Lung (tissue), 12 donors: Measurements from ENCODE around the gene NACAD. TPM values are rescaled to one million over a fixed set of nuclear protein-coding genes. Genes with fewer than 3 reads are reported as not detected.

Experiments used
- ATAC-seq: fragments of 200-7000 bp; cut with Tn5 transposase; one replicate; pipeline ENCODE4 v1.9.1; 2020; ENCODE audit warnings: moderate number of reproducible peaks; ENCODE audit not compliant: insufficient read depth, low FRiP score
- DNase-seq, 3 donors: peaks; one replicate each; pipeline ENCODE4 v3.0.0-alpha.2; 2013 to 2017
- H3K27ac ChIP-seq, 2 donors: one replicate each; pipeline ENCODE4 v1.5.1; 2013; ENCODE audit warnings: mild to moderate bottlenecking in 2 of 2, moderate library complexity in 2 of 2, control low read depth in 1 of 2, inconsistent platforms in 1 of 2, low read depth in 1 of 2, low read length in 1 of 2
- H3K27me3 ChIP-seq, 3 donors: one replicate each; pipeline ENCODE4 v1.5.1; 2013; ENCODE audit warnings: low read length in 2 of 3; ENCODE audit not compliant: control insufficient read depth in 3 of 3, insufficient read depth in 3 of 3
- H3K36me3 ChIP-seq, 4 donors: one replicate each; pipeline ENCODE4 v1.5.1; 2013; ENCODE audit warnings: low read length in 4 of 4, mild to moderate bottlenecking in 1 of 4, moderate library complexity in 1 of 4; ENCODE audit not compliant: control insufficient read depth in 4 of 4, insufficient read depth in 4 of 4
- H3K4me1 ChIP-seq, 5 donors: one replicate each; pipeline ENCODE4 v1.5.1; 2013; ENCODE audit warnings: low read length in 5 of 5, mild to moderate bottlenecking in 2 of 5, moderate library complexity in 1 of 5; ENCODE audit not compliant: control insufficient read depth in 5 of 5, insufficient read depth in 5 of 5
- H3K4me3 ChIP-seq: one replicate; pipeline ENCODE4 v1.5.1; 2013; ENCODE audit warnings: mild to moderate bottlenecking, control low read depth, moderate library complexity
- H3K9ac ChIP-seq, 2 donors: one replicate each; pipeline ENCODE4 v1.5.1; 2013; ENCODE audit warnings: low read length in 2 of 2, control low read depth in 1 of 2; ENCODE audit not compliant: insufficient read depth in 1 of 2
- H3K9me3 ChIP-seq, 4 donors: one replicate each; pipeline ENCODE4 v1.5.1; 2013; ENCODE audit warnings: low read length in 3 of 4, mild to moderate bottlenecking in 1 of 4, moderate library complexity in 1 of 4; ENCODE audit not compliant: control insufficient read depth in 4 of 4, insufficient read depth in 3 of 4
- WGBS, 2 donors: extraction: QIAGEN DNeasy Blood & Tissue Kit; methylation state at CpG; one replicate each; pipeline ENCODE4 v1.1.7; 2013; 5-methylcytosine and 5-hydroxymethylcytosine counted together
- polyA plus RNA-seq, 2 donors: library from polyadenylated mRNA; stranded (reverse); fragments of 200-250 nt; gene quantifications; one replicate each; pipeline ENCODE4 v1.2.1, GENCODE V29; 2013
- total RNA-seq, 2 donors: library from RNA; depleted of rRNA in 1 of 2; stranded (reverse); fragments of >200 nt in 1 of 2; gene quantifications; one replicate each; pipeline ENCODE4 v1.2.1, GENCODE V29; 2014 to 2021
- TF ChIP-seq, protein P1 (sequence below): IDR thresholded peaks from 2 replicates; pipeline ENCODE4 v1.5.1; 2012; ENCODE audit warnings: mild to moderate bottlenecking; ENCODE audit errors: control extremely low read depth, extremely low read depth
- donor health status: control.
- donor health status: control.
- donor health status: Bipolar disorder and iron deficiency.
- donor health status: healthy.
- donor health status: DM: yes; HTN: yes; CAD: no.

The NACAD gene
- total and polyA plus RNA-seq, 4 donors, result 0.85 to 3.7 (median 1.7) TPM

DNA sequence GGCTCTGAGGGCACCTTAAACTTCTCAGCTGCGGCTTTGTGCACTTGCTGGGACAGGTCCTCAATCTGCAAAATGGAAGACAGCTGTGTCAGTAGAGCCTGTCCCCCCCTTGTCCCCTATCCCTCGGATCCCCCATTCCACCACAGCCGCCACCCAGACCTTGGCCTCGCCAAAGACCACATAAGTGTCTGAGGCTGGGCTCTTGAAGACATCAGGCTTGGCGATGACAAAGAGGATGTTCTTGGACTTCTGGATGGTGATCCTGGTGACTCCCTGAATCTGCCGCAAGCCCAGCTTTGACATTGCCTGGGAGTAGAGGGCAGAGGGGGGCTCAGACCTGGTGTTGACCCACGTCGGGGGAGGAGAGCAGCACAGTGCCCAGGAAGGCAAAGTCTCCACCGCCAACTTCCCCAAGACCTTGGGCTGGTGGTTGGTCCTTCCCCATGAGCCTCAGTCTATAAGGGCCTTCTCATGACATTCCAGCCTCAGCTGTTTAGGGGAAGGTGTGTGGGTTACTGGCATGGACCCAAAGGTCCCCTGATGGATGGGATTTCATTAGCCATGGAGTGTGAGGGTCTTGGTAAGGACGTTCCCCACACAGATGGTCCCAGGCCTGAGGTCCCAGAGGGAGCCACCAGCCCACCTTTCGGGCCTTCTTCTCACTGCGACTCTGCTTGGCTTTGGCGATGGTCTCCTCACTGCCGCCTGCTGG lies 7.7 kb downstream of the NACAD start:
- TF ChIP-seq, protein P1, sequence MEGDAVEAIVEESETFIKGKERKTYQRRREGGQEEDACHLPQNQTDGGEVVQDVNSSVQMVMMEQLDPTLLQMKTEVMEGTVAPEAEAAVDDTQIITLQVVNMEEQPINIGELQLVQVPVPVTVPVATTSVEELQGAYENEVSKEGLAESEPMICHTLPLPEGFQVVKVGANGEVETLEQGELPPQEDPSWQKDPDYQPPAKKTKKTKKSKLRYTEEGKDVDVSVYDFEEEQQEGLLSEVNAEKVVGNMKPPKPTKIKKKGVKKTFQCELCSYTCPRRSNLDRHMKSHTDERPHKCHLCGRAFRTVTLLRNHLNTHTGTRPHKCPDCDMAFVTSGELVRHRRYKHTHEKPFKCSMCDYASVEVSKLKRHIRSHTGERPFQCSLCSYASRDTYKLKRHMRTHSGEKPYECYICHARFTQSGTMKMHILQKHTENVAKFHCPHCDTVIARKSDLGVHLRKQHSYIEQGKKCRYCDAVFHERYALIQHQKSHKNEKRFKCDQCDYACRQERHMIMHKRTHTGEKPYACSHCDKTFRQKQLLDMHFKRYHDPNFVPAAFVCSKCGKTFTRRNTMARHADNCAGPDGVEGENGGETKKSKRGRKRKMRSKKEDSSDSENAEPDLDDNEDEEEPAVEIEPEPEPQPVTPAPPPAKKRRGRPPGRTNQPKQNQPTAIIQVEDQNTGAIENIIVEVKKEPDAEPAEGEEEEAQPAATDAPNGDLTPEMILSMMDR, result no peak
- no peak overlapping the region for H3K27ac ChIP-seq

DNA sequence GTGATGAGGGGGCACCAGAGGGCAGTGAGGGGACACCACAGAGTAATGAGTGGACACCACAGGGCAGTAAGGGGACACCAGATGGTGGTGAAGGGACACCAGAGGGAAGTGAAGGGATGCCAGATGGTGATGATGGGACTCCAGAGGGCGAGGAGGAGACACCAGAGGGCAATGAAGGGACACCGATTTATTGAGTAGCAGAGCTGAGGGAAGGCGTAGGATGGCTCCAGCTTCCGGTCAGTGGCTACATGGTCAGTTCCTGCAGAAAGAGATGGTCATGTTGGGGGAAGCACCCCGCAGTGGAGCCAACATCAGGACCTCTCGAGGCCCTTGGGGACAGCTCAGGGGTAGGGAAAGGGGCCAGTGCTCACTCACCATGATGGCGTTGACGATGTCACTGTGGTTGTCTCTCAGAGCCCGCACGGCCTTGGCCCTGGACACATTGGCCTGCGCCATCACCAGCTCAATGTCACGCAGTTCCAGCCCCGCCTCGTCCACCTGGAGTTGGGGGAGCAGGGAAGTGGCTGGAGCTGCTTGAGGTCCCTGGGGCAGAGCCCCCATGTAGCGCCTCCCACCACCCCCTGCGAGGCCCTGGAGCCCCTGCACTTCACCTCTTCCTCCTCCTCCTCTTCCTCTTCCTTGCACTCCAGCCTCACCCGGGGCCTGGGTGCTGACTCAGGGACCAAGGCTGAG lies 8.4 kb downstream of the NACAD start:
- Histone ChIP-seq H3K36me3 (peaks cover 6 to 22% (median 15%) of the 10 kb centered on the region in 4 donors), H3K27ac (no peak overlapping the region), H3K4me3 (no peak overlapping the region), H3K9ac (no peak overlapping the region), H3K9me3 (no peaks in the 10 kb centered on the region), H3K4me1 (peaks cover 0 to 6% (median 0%) of the 10 kb centered on the region in 5 donors), H3K27me3 (no peaks in the 10 kb centered on the region)
- WGBS, 2 donors, result 89 to 91% methylated on average over 17 of the region's 17 CpGs
- DNase-seq, result no peak
- ATAC-seq, result no peak
- TF ChIP-seq, protein P1, result no peak

More for the DNA sequence above, 7.7 kb downstream of the NACAD start:
- 93% methylated on average over 14 of the region's 14 CpGs for WGBS, 2 donors
- ATAC-seq (no peak), DNase-seq (no peak)
- Histone ChIP-seq H3K4me1 (peaks cover 0 to 13% (median 0%) of the 10 kb centered on the region in 5 donors), H3K4me3 (no peak overlapping the region), H3K9me3 (no peaks in the 10 kb centered on the region), H3K27me3 (no peaks in the 10 kb centered on the region), H3K36me3 (peaks cover 0 to 15% (median 11%) of the 10 kb centered on the region in 4 donors), H3K9ac (no peak overlapping the region)

DNA sequence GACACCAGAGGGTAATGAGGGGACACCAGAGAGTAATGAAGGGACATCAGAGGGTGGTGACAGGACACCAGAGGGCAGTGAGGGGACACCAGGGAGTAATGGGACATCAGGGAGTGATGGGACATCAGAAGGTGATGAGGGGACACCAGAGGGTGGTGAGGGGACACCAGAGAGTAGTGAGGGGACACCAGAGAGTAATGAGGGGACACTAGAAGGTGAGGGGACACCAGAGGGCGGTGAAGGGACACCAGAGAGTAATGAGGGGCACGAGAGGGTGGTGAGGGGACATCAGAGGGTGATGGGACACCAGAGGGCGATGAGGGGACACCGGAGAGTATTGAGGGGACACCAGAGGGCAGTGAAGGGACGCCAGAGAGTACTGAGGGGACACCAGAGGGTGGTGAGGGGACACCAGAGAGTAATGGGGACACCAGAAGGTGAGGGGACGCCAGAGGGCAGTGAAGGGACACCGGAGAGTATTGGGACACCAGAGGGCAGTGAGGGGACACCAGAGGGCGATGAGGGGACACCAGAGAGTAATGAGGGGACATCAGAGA lies 10.6 kb downstream of the NACAD start:
- Histone ChIP-seq H3K9me3 (no peaks in the 10 kb centered on the region), H3K4me3 (no peak overlapping the region), H3K27ac (no peak overlapping the region), H3K9ac (no peak overlapping the region), H3K4me1 (no peaks in the 10 kb centered on the region), H3K27me3 (no peaks in the 10 kb centered on the region), H3K36me3 (peaks cover 6 to 41% (median 24%) of the 10 kb centered on the region in 4 donors)
- no peak for DNase-seq
- no peak for ATAC-seq
- WGBS, 2 donors, result 78 to 84% methylated on average over 8 of the region's 8 CpGs
- TF ChIP-seq, protein P1, result no peak
